Activated T-cell treated with anti-CD3 and anti-CD28 coated beads for 4 hours (primary cell): ENCODE measurements around the gene RERG.

Source experiments
- DNase-seq: peaks from one replicate; pipeline ENCODE4 v3.0.0-alpha.2; 2020

The RERG gene

DNA sequence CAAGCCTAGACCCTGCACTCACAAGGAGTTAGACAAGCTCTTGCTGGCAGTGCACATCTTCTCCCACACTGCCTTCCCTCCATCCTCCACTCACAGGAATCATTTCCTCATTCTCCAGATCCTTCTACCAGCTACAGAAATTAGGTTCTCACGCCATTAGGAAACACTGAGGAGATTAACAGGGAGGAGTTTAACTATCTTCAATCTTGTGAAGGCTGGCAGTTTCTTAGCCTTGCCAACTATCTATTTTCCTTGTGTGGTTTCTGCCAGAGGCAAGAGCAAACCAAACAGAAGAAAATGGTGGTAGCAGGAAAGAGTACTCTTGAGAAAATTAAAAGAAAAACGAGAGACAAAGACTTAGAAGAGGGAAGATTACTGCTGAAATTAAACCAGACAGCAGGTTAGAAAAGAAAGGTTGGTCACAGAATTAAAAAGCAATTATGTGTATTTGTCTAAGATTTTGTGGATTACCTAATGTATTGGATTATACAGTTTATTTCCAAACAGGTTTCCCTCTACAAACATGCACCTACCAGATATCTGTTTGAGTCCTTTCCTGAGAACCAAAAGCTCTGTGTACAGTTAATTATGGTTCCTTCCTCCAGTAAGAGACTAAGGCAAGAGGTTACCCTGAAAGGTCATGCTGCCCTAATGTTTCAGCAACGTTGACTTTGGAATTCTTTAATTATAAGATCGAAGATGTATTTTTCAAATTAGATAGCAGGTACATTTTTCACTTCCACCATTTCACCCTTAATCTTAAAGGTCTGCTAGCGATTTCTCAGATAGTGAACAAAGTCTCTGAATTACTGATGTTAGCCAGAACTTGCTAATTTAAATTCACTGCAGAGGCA is 5.0 kb downstream of the RERG start:
- no peak for DNase-seq

DNA sequence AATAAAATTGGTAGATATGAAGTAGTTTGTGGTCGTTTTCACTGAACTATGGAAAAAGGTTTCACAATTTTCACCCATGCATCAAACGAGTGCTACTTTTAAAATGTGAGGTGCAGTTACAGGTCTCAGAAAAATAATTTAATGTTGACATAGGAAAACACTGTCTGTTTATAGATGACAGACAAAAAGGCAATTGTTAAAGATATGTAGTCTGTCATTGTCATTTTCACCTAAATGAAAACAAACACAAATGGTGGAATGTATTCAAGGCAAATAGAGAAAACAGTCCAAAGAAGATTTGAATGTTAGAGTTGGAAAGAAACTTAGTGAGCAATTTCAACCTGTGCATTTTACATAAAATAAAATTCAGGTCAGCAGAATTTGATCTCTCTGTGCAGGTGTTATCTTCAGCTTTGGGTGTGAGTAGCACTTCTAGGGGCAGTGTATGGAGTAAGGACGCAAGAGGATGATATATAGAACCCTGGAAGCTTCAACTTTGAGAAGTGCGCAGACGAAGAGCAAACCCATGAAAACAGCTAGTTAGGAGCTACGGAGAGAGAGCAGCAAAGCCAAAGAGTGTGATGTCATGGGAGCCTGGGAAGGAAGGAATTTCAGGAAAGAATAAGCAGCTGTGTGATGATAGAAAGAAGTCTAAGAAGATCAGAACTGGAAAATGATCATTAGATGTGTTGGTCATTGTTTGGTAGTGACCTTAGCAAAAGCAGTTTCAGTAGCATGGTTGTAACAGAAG is 6.2 kb downstream of the RERG start:
- no peak for DNase-seq

DNA sequence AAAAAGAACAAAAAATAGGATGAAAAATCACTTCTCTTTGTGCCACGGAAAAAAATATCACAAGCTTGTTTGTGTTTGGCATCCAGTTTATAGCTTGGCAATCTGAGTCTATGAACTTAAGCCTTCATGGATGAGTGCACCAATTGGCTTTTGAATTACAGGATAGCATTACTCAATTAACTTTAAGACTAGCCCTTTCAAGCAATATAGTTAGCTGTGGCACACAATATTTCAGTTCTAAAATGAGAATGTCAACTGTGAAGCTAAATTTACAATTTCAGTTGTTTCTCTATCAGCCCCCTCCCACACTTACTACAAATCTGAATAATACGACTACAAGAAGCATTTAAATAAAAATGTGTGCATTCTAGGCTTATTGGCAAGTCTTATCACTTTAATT is 8.3 kb downstream of the RERG start:
- no peak for DNase-seq

GRCh38 chr12:15209782-15210181 is 11.4 kb downstream of the RERG start:
- DNase-seq: no peak

DNA sequence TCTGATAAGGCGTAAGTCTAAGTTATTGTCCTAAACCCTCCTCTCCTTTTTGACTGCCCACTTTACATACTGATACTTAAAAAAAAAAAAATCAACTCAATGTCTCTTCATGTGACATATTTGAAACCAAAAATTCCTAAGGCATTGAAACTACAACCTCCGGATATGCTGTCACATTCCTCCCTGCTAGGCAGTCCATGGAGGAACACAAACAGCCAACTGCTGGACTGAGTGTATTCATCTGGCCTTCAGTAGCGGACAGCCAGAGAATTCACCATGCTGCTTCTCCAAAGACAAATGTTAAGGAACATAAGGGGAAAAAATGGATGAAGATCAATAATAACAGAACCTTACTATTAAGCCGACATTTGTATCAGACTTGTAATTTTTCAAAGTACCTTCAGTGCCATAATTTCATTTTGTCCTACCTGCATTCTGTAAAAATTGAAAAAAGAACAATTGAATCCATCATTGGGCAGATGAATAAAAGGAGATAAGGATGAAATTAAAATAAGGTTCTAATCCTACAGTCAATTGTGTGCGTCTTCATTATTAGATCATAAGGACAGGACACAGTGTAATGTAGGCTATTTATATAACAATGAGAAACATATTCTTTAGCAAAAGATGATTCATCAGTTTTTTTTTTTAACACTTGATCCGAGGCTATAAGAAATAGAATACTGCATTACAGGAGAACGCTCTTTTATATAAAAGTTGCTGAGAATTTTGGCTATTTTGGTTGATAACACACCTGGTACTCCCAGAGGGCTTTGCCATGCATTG is 12.2 kb downstream of the RERG start:
- DNase-seq: no peak

DNA sequence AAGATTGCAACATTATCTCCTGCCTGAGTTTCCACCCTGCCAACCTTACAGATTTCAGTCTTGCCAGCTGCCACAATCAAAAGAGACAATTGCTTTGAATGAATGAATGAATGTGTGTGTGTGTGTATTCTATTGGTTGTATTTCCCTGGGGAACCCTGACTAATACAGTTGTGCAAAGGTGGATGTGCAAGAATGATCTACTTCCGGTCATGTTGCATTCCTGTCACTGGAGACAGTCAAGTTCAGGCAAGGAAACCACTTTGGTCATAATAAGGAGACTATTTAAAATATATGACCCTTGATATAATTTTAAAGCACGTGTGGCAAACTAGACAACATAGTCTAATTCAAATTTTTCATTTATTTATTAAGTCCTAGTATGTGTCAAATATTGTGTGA is 13.1 kb downstream of the RERG start:
- DNase-seq: no peak

GRCh38 chr12:15206831-15207389 is 14.3 kb downstream of the RERG start:
- DNase-seq: no peak

DNA sequence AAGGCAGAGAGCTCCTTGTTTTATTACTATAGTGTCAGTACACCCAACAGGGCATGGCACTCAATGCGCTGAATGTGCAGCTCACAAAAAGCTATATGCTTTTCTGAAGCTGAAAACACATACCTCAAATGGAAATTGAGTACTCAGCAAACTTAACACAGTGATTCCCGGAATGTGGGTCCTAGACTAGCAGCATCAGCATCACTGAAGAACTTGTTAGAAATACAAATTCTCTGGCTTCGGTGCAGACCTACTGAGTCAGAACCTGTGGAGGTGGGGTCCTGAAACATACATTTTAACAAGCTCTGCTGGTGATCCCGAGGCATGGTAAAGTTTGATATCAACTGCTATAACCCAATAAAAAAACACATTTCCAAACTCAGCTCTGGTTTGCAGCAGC is 14.9 kb downstream of the RERG start:
- no peak for DNase-seq

DNA sequence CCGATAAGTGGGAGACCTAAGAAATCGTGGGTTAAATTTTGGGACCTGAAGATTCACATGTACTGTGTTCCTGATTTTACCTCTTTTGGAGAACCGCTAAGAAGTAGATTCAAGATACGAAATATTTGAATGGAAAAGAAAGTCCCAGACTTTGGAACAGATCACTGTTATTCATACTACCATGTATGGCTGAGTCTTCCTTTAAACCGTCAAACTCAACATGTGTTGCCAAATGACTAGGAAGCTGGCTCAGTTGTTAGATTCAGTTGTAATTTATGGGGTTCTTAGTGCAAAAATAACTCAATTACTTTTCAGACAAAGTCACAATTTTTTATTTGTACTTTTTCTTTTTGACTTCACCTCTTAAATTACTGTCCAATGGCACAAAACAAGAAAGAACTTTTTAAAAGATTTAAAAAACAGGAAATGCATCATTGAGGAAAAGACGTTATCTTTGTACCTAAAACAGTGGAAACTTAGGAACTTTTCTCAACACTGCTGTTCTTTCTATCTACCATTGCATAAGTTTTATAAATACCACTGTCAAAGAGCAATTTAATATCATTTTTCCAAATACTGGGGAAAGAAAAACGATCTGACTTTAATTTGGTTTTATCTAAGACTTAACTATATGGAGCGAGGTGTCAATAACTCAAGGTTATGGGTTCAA is 15.7 kb downstream of the RERG start:
- no peak for DNase-seq

DNA sequence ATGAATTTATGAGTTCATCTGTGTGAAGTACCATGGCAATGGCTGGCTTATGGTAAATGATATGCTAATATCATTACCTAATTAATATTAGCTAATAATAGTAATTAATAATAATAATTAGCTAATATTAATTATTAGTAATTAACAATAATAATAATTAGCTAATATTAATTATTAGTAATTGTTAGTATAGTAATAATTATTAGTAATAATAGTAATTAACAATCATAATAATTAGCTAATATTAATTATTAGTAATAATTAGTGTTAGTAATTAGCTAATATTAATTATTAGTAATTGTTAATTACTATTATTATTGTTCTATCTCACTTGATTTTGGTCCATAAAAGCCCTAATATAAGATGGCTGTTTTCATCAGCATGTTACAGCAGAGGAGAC is 19.8 kb downstream of the RERG start:
- DNase-seq: no peak

DNA sequence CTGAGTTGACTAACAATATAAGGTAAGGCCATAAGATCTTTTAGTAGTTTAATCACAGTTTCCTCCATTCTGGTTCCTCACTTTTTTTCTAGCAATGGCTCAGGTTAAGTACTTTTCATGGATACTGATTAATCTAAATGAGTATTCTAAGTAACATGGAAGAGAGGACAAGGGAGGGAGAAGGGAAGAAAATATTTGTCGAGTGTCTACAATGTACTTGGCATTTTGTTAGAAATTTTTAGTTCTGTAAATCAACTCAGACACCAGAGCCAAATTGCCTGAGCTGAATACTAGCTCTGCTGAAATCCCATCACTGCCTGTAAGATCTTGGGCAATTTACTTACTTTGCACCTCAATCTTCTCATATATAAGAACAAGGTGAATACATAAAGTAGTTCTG is 20.2 kb downstream of the RERG start:
- no peak for DNase-seq

GRCh38 chr12:15200641-15201040 is 20.6 kb downstream of the RERG start:
- DNase-seq: no peak

DNA sequence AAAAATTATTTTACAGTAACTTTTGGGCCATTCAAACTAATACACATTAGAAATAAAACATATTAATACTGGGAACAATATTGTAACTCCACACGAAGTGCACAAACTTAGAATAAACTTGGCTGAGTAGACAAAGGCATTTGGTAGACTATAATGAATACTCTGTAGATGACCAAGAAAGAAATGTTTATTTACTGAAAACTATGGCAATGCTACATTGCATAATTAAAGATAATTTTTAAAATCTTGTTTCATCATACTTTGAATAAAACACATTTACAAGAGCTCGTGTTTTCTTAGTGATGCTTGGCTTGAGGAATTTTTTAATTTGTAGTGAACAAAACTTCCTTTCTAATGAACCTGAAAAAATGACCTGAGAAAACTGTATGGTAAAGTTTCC is 21.3 kb downstream of the RERG start:
- no peak for DNase-seq

DNA sequence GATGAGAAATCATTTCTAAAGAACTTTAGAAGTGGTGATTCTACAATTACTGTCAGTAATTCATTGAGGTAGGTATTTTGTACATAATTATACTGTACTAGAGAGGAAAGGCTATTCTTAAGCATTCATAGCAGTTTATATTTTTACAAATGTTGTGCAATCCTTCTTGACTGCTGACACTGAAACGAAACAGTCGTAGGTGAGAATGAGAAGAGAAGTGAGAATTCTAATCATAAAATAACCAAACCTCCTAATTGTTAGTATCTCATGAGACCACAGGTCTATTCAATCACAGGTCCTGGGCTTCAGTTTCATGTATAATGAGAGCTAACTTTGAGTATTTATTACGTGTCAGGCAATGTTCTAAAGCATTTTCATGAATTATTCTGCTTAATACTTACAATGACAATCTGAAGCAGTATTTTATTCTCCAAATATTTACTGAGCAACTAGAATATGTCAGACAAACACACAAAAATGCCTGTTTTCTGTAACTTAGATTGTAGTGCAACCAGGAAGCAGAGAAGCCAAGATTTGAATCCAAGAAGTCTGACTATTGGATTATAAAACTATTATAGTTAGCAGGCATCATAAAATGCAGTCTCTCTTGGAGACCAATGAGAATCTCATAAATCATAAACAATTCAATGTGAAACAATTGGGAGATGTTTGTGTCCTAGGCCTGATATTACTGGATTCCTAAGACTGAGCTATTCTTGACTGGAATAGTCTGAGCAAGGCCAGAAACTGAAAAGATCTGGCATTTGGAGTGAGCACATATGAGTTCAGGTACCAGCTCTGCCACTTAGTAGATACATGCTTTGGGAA is 24.3 kb downstream of the RERG start:
- no peak for DNase-seq

GRCh38 chr12:15196221-15196620 is 25.0 kb downstream of the RERG start:
- no peak for DNase-seq

- no peak for DNase-seq
These were observed 26.5 kb downstream of the RERG start for GRCh38 chr12:15194456-15195368.

GRCh38 chr12:15193946-15194345 is 27.3 kb downstream of the RERG start:
- DNase-seq: no peak

DNA sequence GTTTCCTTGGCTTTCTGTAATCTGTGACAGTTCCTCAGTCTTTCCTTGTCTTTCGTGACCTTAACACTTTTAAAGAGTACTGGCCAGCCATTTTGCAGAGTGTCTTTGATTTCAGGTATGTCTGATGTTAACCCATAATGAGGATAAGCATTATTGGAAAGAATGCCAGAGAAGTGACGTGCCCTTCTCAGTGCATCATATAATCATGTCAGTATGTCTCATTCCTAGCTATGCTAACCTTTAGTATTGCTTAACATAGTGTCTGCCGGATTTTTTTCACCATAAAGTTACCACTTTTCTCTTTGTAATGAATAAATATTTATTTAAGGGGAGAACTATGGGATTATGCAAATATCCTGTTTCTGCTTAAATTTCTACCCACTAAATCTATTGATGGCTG is 28.5 kb downstream of the RERG start:
- DNase-seq: no peak

DNA sequence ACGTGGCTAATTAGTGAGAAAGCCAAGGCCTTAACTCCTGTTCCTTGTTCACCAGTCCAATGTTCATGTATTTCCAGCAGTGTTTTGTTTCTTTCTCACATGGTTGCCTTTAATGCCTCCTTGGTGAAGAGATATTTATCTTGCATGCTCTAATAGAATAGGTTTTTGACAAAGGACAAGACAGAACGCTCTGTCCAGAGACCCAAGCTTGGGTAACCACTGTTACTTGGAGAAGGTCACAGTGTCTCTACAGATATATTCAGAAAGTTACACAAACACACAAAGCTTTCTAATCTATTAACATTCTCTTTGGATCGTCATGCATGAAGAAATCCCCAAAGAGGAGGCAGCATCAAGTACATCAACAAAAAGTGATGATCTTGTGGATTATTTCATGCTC is 33.1 kb downstream of the RERG start:
- DNase-seq: no peak

- DNase-seq: no peak
These were observed 34.6 kb downstream of the RERG start for GRCh38 chr12:15186597-15186996.

GRCh38 chr12:15184484-15184883 is 36.7 kb downstream of the RERG start:
- no peak for DNase-seq
